Astrocyte of the spinal cord (primary cell): ENCODE measurements around the gene SORBS2.

ENCODE experiments used
- DNase-seq: peaks from one replicate; pipeline ENCODE4 v3.0.0; 2011; ENCODE audit warnings: low read depth, low spot score
- H3K4me3 ChIP-seq: 2 replicates; pipeline ENCODE4 v1.5.1; 2011; ENCODE audit warnings: low read depth, mild to moderate bottlenecking, low read length, moderate library complexity
- CTCF ChIP-seq: IDR thresholded peaks from 2 replicates; pipeline ENCODE4 v1.5.1; 2012; ENCODE audit warnings: low read depth, mild to moderate bottlenecking, low read length, inconsistent platforms
- in situ Hi-C: cut with HindIII; loops from 2 replicates; pipeline ENCODE4 v1.10.0; 2017; ENCODE audit warnings: low sequenced_read_pairs

SORBS2 gene

GRCh38 chr4:185744946-185745345 is 67.0 kb downstream of the SORBS2 start:
- no peak overlapping the region for H3K4me3 ChIP-seq
- no peak for DNase-seq
- in situ Hi-C loops, result no loop called here
- TF ChIP-seq CTCF, result no peak

DNA sequence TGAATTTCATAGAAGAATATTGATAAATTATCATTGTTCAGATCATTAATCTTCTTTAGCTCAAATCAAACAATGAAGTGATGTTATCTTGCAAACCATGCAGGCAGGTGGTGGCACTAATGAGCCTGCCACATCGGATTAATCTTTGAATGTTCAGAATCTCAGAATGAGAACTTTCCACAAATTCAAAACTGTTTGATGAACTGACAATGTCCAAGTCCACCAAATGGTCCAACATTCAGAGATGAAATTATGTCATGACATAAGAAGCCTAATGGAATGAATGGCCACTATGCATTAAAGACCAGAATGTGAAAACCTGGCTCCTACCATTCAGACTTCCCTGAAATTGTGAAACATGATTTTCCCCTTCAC is 67.5 kb downstream of the SORBS2 start:
- no peak for DNase-seq
- TF ChIP-seq CTCF, result no peak
- in situ Hi-C loops, result no loop called here
- H3K4me3 ChIP-seq, result no peak overlapping the region

GRCh38 chr4:185743722-185744487 is 68.1 kb downstream of the SORBS2 start:
- H3K4me3 ChIP-seq, result no peak overlapping the region
- in situ Hi-C loops, result no loop called here
- no peak for TF ChIP-seq CTCF
- no peak for DNase-seq

- no peak for TF ChIP-seq CTCF
- peak; percentile 43 for DNase-seq
- in situ Hi-C loops, result no loop called here
- H3K4me3 ChIP-seq, result no peak overlapping the region
These were observed 69.2 kb downstream of the SORBS2 start for GRCh38 chr4:185742766-185743165.

- no peak for TF ChIP-seq CTCF
- in situ Hi-C loops, result no loop called here
- no peak for DNase-seq
- H3K4me3 ChIP-seq, result no peak overlapping the region
These were observed 70.2 kb downstream of the SORBS2 start for GRCh38 chr4:185741795-185742194.

- in situ Hi-C loops, result no loop called here
These were observed 71.5 kb downstream of the SORBS2 start for GRCh38 chr4:185740471-185740873.

More at GRCh38 chr4:185740471-185740873, 71.5 kb downstream of the SORBS2 start:
- H3K4me3 ChIP-seq, result no peak overlapping the region
- no peak for DNase-seq
- no peak for TF ChIP-seq CTCF
